Lung microvascular endothelial cell (primary cell): Measurements from ENCODE around the gene ARHGEF5. TPM values are rescaled to one million over a fixed set of nuclear protein-coding genes. Genes with fewer than 3 reads are reported as not detected.
"Not testable (repeated sequence)": the region's sequence is repeated elsewhere in the genome, so short reads cannot be mapped to it uniquely, and the experiment has no call there.

Experiments
- DNase-seq, 2 donors: peaks; one replicate each; pipeline versions ENCODE4 v3.0.0 to v3.0.0-alpha.2; 2010; ENCODE audit warnings: low read depth in 2 of 2
- total RNA-seq: library from RNA; depleted of rRNA; stranded (reverse); fragments of >200 nt; gene quantifications from 2 replicates; pipeline ENCODE4 v1.2.1, GENCODE V29; 2014

ARHGEF5 gene
- total RNA-seq, 1 donor from 2014 or later: 0.20 TPM

- DNase-seq: no peak
Measured at GRCh38 chr7:144384071-144384470, 28.9 kb downstream of the ARHGEF5 start.

- no peak for DNase-seq
Measured at GRCh38 chr7:144384555-144385245, 29.5 kb downstream of the ARHGEF5 start.

DNA sequence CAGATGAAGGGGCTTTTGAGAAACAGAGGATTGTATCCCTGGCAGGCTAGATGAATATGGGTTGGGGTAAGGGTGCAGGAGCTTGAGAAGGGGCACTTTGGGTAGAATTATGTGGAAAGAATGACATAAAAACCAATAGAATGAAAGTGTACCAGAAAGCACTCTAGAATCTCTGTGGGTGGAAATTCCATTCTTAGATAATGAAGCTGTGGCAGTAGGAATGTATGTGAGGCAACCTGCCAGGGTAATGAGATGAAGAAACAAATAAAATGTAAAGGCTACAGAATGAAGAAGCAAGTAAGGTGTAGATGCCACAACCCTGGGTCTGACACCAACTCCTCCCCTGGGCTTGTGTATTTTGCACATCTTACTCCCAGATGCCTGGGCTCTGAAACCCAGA, 31.5 kb downstream of the ARHGEF5 start:
- no peak for DNase-seq

GRCh38 chr7:144388950-144389349, 33.7 kb downstream of the ARHGEF5 start:
- DNase-seq: no peak

- DNase-seq: no peak
Measured at GRCh38 chr7:144390481-144390880, 35.3 kb downstream of the ARHGEF5 start.

- no peak for DNase-seq
Measured at GRCh38 chr7:144391014-144391413, 35.8 kb downstream of the ARHGEF5 start.

- DNase-seq: peak; percentile 59 to 69
Measured at GRCh38 chr7:144391823-144392255, 36.6 kb downstream of the ARHGEF5 start.

DNA sequence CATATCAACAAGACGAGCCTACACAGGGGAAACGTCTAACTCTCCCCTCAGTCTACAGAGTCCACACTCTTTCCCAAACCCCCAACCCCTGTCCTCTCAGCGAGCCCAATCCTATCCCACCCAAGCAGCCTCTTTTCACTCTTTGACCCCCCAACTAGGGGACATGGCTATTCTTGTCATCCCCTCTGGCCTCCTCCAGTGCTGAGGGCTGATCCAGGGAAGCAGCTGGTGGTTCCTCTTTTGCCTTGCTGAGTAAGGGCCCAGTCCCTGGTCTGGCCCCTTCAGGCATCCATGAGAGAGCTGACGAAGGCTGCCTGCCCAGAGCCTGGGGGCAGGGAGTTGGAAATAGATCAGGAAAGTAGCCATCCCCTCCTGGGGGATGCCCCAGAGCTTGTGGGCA, 41.9 kb downstream of the ARHGEF5 start:
- DNase-seq: no peak

GRCh38 chr7:144398291-144398690, 43.1 kb downstream of the ARHGEF5 start:
- no peak for DNase-seq

GRCh38 chr7:144398911-144399310, 43.7 kb downstream of the ARHGEF5 start:
- DNase-seq: no peak

DNA sequence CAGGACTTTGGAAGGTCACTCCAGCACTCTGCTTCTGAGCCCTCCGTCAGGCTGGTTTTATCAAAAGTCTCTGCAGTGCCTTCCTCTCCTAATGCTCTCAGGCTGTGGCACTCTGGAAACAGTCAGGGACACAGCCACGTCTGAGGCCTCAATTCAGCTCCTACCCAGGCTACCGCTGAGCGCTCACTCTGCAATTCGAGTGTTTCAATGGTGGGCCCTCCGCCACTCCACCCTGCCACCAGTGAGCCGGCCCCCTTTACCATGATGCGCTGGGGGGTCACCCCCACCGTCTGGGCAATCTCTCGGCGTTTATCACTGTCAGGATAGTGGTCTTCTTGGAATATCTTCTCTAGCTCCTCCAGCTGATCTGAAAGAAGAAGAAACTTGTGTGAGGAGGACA, 44.7 kb downstream of the ARHGEF5 start:
- no peak for DNase-seq

GRCh38 chr7:144401490-144401889, 46.3 kb downstream of the ARHGEF5 start:
- no peak for DNase-seq

- DNase-seq: no peak
Measured at GRCh38 chr7:144403102-144403501, 47.9 kb downstream of the ARHGEF5 start.

GRCh38 chr7:144403649-144404061, 48.5 kb downstream of the ARHGEF5 start, which contains the start of gene NOBOX:
TSS of gene NOBOX (minus strand) at chr7:144403693.
- DNase-seq: no peak

GRCh38 chr7:144404946-144405345, 49.7 kb downstream of the ARHGEF5 start:
- DNase-seq: no peak

DNA sequence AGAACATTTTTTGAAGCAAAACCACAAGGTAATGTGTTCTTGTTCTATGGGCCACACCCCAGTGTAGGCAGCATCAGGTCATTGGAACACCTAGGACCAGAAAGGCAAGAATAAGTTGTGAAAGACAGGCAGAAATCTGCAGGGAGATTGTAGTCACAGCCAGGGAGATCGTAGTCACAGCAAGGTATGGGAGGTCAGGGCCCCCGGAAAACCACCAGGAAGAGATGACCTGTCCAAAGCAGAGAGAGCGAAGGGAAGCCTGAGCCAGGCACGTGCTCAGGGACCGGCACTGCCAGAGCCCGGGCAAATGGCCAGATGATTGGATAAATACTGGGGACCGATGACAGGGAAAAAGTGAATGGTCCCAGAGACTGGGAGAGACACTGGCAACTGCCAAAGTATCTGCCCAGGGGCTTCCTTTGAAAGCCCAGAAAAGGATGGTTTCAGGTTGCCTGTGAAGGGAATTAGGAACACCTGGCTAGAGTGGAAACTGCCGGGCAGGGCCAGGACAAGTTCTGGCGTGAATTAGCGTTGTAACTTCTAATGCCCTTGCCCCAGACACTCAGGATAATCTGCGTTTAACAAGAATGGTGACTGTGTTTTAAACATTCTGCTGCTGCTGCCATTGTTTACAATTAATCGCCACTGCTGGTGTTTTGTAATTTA, 52.2 kb downstream of the ARHGEF5 start:
- DNase-seq: peak in 1 of 2 donors; percentile 29

DNA sequence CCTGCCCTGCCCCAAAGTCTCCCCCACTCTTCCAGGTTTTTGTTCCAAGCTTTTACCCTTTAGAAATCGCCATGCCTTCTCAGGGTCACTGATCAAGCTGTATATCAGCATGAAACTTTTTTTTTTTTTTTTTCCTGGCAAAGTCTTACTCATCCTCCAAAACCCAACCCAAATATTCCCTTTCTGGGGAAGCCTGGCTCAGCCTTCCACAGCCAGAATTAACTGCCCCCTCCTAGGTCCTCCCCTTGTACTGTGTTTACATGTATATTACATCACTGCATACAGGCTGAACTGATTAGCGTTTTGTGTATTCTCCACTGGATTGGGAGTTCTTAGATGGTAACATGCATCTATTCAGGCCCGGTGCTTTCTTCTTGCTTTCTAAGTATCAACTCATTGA, 52.9 kb downstream of the ARHGEF5 start:
- no peak for DNase-seq

DNA sequence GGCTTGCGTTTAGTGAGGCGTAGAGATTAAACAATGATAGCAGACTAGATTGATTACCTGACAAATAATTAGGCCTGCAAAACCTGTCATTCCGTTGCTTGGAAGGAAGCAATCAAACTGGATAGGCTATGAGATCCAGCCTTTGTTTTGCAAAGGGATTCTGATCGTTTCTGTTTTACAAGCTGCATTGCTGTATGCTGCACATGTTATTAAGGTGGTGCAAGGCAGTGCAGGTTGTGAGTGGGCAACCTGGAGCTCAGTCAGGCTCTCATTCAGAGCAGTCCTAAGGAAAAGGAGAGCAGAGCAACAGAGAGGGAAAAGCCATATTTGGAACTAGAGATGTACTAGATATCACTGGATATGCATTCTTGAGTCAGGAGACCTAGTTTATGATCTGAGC, 55.2 kb downstream of the ARHGEF5 start:
- no peak for DNase-seq

GRCh38 chr7:144414815-144415214, 59.6 kb downstream of the ARHGEF5 start:
- DNase-seq: no peak

DNA sequence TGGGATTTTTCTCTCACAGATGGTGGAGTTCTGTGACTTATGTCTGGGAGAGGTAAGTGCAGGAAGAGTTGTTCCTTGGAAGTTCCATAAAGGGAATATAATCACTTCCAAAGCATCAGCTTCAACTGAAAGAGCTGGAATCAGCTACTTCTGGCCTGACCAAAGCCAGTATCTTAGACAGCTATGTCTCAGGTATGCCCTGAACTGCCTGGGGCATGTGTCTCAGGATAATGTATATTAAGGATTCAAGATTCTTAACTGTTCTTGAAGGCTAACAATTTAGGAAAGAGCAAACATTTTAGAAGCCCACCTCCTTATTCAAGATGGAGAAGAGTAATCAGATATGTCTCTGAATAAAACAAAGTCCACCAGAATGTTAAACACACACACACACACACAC, 60.7 kb downstream of the ARHGEF5 start:
- no peak for DNase-seq

DNA sequence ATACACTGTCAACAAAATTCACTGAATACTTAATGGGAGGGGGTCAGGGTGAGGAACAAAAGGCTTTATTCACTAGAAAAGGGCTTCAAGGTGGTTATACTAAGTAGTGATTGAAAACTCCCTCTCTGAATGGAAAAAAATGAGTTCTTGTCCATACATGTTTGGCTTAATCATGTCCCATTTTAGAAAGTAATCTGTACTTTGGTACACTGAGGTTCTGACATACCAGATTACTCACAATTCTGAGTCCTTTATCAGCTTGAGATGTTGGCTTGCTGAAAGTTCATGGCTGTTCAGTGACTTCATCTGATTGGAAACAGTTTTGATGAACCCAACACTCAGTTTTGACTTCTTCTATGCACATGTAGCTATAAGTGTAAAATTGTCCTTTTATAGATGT, 61.1 kb downstream of the ARHGEF5 start:
- DNase-seq: no peak

DNA sequence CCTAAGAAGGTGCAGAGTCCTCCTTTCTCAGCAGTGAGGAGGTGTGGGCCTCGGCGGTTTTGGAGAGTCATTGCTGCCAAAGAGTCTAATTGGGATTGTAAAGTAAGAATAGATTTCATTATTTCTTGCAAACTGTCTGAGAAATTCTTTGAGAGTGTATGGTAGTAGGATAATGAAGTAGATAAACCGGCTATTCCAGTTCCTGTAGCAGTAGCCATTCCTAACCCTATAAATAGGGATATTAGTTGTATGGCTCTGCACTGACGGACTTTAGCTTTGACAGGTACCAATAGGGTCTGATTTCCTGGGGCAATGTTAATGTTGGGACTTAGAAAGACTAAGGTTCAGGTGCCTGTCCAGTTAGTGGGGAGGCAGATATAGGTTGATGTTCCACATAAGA, 63.7 kb downstream of the ARHGEF5 start:
- DNase-seq: not testable (repeated sequence)

GRCh38 chr7:144427539-144427938, 72.3 kb downstream of the ARHGEF5 start:
- DNase-seq: not testable (repeated sequence)
